Measurements from ENCODE around the gene TCP10L.

DNA sequence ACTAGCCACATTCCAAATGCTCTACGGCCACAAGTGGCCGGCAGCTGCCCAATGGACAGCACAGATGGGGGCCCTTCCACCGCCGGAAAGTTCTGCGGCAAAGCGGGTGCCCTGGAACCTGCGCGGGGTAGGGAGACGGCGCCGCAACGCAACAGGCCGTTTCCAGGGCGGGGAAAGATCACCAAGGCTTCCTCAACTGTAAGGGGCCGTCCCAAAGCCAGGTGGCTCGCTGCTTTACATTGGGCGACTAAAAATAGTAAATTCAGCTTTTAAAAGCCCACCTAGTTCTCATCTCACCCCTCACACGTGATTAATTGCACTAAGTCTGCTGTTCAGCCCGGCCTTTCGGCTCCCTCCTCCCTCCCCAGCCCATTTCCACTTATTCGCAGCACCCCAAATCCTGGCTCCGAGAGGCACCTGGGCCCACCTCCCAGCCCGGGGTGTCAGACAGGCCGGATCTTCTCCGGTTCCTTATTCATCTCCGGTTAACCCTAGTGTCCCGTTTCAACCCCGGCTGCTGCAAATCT is 26.2 kb upstream of the TCP10L start:
- no peak for TF ChIP-seq ZNF184 (tag by site-specific recombination; IDR thresholded peaks at IDR 0.05)
- TF ChIP-seq, protein P1, sequence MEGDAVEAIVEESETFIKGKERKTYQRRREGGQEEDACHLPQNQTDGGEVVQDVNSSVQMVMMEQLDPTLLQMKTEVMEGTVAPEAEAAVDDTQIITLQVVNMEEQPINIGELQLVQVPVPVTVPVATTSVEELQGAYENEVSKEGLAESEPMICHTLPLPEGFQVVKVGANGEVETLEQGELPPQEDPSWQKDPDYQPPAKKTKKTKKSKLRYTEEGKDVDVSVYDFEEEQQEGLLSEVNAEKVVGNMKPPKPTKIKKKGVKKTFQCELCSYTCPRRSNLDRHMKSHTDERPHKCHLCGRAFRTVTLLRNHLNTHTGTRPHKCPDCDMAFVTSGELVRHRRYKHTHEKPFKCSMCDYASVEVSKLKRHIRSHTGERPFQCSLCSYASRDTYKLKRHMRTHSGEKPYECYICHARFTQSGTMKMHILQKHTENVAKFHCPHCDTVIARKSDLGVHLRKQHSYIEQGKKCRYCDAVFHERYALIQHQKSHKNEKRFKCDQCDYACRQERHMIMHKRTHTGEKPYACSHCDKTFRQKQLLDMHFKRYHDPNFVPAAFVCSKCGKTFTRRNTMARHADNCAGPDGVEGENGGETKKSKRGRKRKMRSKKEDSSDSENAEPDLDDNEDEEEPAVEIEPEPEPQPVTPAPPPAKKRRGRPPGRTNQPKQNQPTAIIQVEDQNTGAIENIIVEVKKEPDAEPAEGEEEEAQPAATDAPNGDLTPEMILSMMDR (tag by site-specific recombination; IDR thresholded peaks at IDR 0.05) = no peak
- no peak for TF ChIP-seq ZNF174 (tag by site-specific recombination; IDR thresholded peaks at IDR 0.05)
- TF ChIP-seq ZNF121 (tag by site-specific recombination; IDR thresholded peaks at IDR 0.05) = no peak
- no peak for TF ChIP-seq ZNF585B (tag by site-specific recombination; IDR thresholded peaks at IDR 0.05)
- TF ChIP-seq, protein P2, sequence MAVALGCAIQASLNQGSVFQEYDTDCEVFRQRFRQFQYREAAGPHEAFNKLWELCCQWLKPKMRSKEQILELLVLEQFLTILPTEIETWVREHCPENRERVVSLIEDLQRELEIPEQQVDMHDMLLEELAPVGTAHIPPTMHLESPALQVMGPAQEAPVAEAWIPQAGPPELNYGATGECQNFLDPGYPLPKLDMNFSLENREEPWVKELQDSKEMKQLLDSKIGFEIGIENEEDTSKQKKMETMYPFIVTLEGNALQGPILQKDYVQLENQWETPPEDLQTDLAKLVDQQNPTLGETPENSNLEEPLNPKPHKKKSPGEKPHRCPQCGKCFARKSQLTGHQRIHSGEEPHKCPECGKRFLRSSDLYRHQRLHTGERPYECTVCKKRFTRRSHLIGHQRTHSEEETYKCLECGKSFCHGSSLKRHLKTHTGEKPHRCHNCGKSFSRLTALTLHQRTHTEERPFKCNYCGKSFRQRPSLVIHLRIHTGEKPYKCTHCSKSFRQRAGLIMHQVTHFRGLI (tag by site-specific recombination; IDR thresholded peaks at IDR 0.05) = no peak
- no peak for TF ChIP-seq ZNF776 (tag by site-specific recombination; IDR thresholded peaks at IDR 0.05; ENCODE audit: borderline replicate concordance)
